Mesendoderm (in vitro differentiated cells): Measurements from ENCODE around the gene AHCTF1.
"Not testable (repeated sequence)": the region's sequence is repeated elsewhere in the genome, so short reads cannot be mapped to it uniquely, and the experiment has no call there.

ENCODE experiments used
- DNase-seq: peaks from one replicate; pipeline ENCODE4 v3.0.0; 2013
- H2AK5ac ChIP-seq: 2 replicates; pipeline ENCODE4 v1.6.1; 2013; ENCODE audit warnings: low read length, inconsistent platforms
- H2BK120ac ChIP-seq: 2 replicates; pipeline ENCODE4 v1.6.1; 2013; ENCODE audit warnings: low read depth, mild to moderate bottlenecking, low read length, moderate library complexity, mixed read lengths
- H2BK15ac ChIP-seq: replicated peaks from 2 replicates; pipeline ENCODE4 v1.6.1; 2013; ENCODE audit warnings: low read depth, mild to moderate bottlenecking, moderate library complexity
- H2BK5ac ChIP-seq: 2 replicates; pipeline ENCODE4 v1.6.1; 2013; ENCODE audit warnings: low read length, inconsistent platforms
- H3K18ac ChIP-seq: 2 replicates; pipeline ENCODE4 v1.6.1; 2013; ENCODE audit warnings: mild to moderate bottlenecking, low read length, mixed read lengths
- H3K23ac ChIP-seq: one replicate; pipeline ENCODE4 v1.6.1; 2013; ENCODE audit warnings: low read length
- H3K27ac ChIP-seq: 2 replicates; pipeline ENCODE4 v1.5.1; 2013; ENCODE audit warnings: low read depth, mild to moderate bottlenecking, inconsistent platforms, low read length, moderate library complexity
- H3K27me3 ChIP-seq: 2 replicates; pipeline ENCODE4 v1.6.1; 2013; ENCODE audit warnings: low read length, control low read depth, mild to moderate bottlenecking, inconsistent platforms; ENCODE audit not compliant: insufficient read depth, poor library complexity
- H3K36me3 ChIP-seq: 2 replicates; pipeline ENCODE4 v1.6.1; 2013; ENCODE audit warnings: low read length, inconsistent platforms; ENCODE audit not compliant: control insufficient read depth, insufficient read depth
- H3K4ac ChIP-seq: one replicate; pipeline ENCODE4 v1.6.1; 2013; ENCODE audit warnings: low read depth, mild to moderate bottlenecking, low read length, moderate library complexity
- H3K4me1 ChIP-seq: 2 replicates; pipeline ENCODE4 v1.6.1; 2013; ENCODE audit warnings: low read depth, low read length, inconsistent platforms; ENCODE audit not compliant: control insufficient read depth
- H3K4me2 ChIP-seq: 2 replicates; pipeline ENCODE4 v1.6.1; 2013; ENCODE audit warnings: low read length
- H3K4me3 ChIP-seq: 2 replicates; pipeline ENCODE4 v1.5.1; 2013; ENCODE audit warnings: mild to moderate bottlenecking, low read length
- H3K56ac ChIP-seq: one replicate; pipeline ENCODE4 v1.6.1; 2013; ENCODE audit warnings: low read length
- H3K79me1 ChIP-seq: 2 replicates; pipeline ENCODE4 v1.6.1; 2013; ENCODE audit warnings: low read length, inconsistent platforms
- H3K79me2 ChIP-seq: 2 replicates; pipeline ENCODE4 v1.6.1; 2013; ENCODE audit warnings: mild to moderate bottlenecking, low read length; ENCODE audit not compliant: control insufficient read depth, insufficient read depth
- H3K9ac ChIP-seq: 2 replicates; pipeline ENCODE4 v1.6.1; 2013; ENCODE audit warnings: low read length, inconsistent platforms
- H4K5ac ChIP-seq: one replicate; pipeline ENCODE4 v1.6.1; 2013; ENCODE audit warnings: low read length
- H4K8ac ChIP-seq: one replicate; pipeline ENCODE4 v1.6.1; 2013; ENCODE audit warnings: low read depth, mild to moderate bottlenecking, control low read depth, low read length, moderate library complexity
- WGBS: extraction: QIAGEN DNeasy Blood & Tissue Kit; methylation state at CpG from one replicate; pipeline ENCODE4 v1.1.7; 2013; ENCODE audit warnings: low lambda C conversion rate, missing lambda C conversion rate; ENCODE audit not compliant: insufficient coverage; ENCODE audit errors: extremely low coverage; 5-methylcytosine and 5-hydroxymethylcytosine counted together

The AHCTF1 gene

GRCh38 chr1:246850640-246851039 is 81.1 kb downstream of the AHCTF1 start:
- not testable (repeated sequence) for DNase-seq, H3K4me3 ChIP-seq, H3K23ac ChIP-seq, H3K4ac ChIP-seq, H3K4me1 ChIP-seq, H2BK5ac ChIP-seq, H3K36me3 ChIP-seq, H3K79me1 ChIP-seq, H3K18ac ChIP-seq, H3K56ac ChIP-seq, H3K27ac ChIP-seq, H2BK120ac ChIP-seq, H3K27me3 ChIP-seq, H2BK15ac ChIP-seq, H3K4me2 ChIP-seq, H3K79me2 ChIP-seq, H3K9ac ChIP-seq, H2AK5ac ChIP-seq, H4K5ac ChIP-seq, H4K8ac ChIP-seq
- WGBS = no CpG with 5 or more reads among the region's 5 CpGs

GRCh38 chr1:246843876-246844275 is 87.9 kb downstream of the AHCTF1 start:
- Histone ChIP-seq H3K27ac (no peak overlapping the region), H3K23ac (no peak overlapping the region), H3K4me3 (no peak overlapping the region), H4K5ac (no peak overlapping the region), H2AK5ac (no peak overlapping the region), H3K56ac (no peak overlapping the region), H3K18ac (no peak overlapping the region), H3K27me3 (no peaks in the 10 kb centered on the region), H3K4me1 (no peaks in the 10 kb centered on the region), H4K8ac (no peak overlapping the region), H3K9ac (no peak overlapping the region), H3K79me2 (no peaks in the 10 kb centered on the region), H3K4me2 (no peak overlapping the region), H3K79me1 (no peaks in the 10 kb centered on the region), H2BK120ac (no peak overlapping the region), H3K36me3 (no peaks in the 10 kb centered on the region), H2BK15ac (no peak overlapping the region), H3K4ac (no peak overlapping the region), H2BK5ac (no peak overlapping the region)
- no CpG with 5 or more reads among the region's 5 CpGs for WGBS
- DNase-seq = no peak

GRCh38 chr1:246840761-246841160 is 91.0 kb downstream of the AHCTF1 start:
- H3K79me2 ChIP-seq, H3K4me3 ChIP-seq, DNase-seq, H3K4me2 ChIP-seq, H2BK15ac ChIP-seq, H3K9ac ChIP-seq, H2BK120ac ChIP-seq, H3K27ac ChIP-seq, H3K18ac ChIP-seq, H2BK5ac ChIP-seq, H3K23ac ChIP-seq, H3K4ac ChIP-seq, H3K56ac ChIP-seq, H3K4me1 ChIP-seq, H4K5ac ChIP-seq, H2AK5ac ChIP-seq, H3K27me3 ChIP-seq, H3K79me1 ChIP-seq, H3K36me3 ChIP-seq, H4K8ac ChIP-seq: not testable (repeated sequence)
- no CpG with 5 or more reads among the region's 3 CpGs for WGBS

- Histone ChIP-seq H3K79me1 (no peaks in the 10 kb centered on the region), H3K4ac (no peak overlapping the region), H3K56ac (no peak overlapping the region), H3K9ac (no peak overlapping the region), H4K5ac (no peak overlapping the region), H3K4me1 (no peaks in the 10 kb centered on the region), H4K8ac (no peak overlapping the region), H2BK120ac (no peak overlapping the region), H3K27me3 (no peaks in the 10 kb centered on the region), H2AK5ac (no peak overlapping the region), H3K79me2 (no peaks in the 10 kb centered on the region), H3K4me3 (no peak overlapping the region), H3K36me3 (no peaks in the 10 kb centered on the region), H2BK5ac (no peak overlapping the region), H3K27ac (no peak overlapping the region), H2BK15ac (no peak overlapping the region), H3K18ac (no peak overlapping the region), H3K23ac (no peak overlapping the region), H3K4me2 (no peak overlapping the region)
- no CpG with 5 or more reads among the region's 2 CpGs for WGBS
- DNase-seq = no peak
Measured at GRCh38 chr1:246838118-246838456, 93.7 kb downstream of the AHCTF1 start.

- H3K23ac ChIP-seq = no peak overlapping the region
- no peak overlapping the region for H4K8ac ChIP-seq
- H3K36me3 ChIP-seq = no peaks in the 10 kb centered on the region
- DNase-seq = no peak
- no peak overlapping the region for H4K5ac ChIP-seq
- no peak overlapping the region for H3K56ac ChIP-seq
- no peak overlapping the region for H3K4me3 ChIP-seq
- no CpG with 5 or more reads among the region's 9 CpGs for WGBS
- no peak overlapping the region for H2AK5ac ChIP-seq
- H3K27me3 ChIP-seq = no peaks in the 10 kb centered on the region
- H3K79me2 ChIP-seq = no peaks in the 10 kb centered on the region
- no peak overlapping the region for H3K18ac ChIP-seq
- no peak overlapping the region for H2BK120ac ChIP-seq
- H3K9ac ChIP-seq = no peak overlapping the region
- H2BK15ac ChIP-seq = no peak overlapping the region
- H3K4ac ChIP-seq = no peak overlapping the region
- no peaks in the 10 kb centered on the region for H3K4me1 ChIP-seq
- H3K27ac ChIP-seq = no peak overlapping the region
- no peak overlapping the region for H2BK5ac ChIP-seq
- H3K79me1 ChIP-seq = no peaks in the 10 kb centered on the region
- H3K4me2 ChIP-seq = no peak overlapping the region
Measured at GRCh38 chr1:246837418-246838117, 94.2 kb downstream of the AHCTF1 start.
